Measurements from ENCODE around the gene MORN5.

MORN5 gene

GRCh38 chr9:122125158-122125508 lies 34.6 kb upstream of the MORN5 start:
- peak; percentile 80 for DNase-seq

- DNase-seq, result no peak
Measured at GRCh38 chr9:122125509-122126330, 34.0 kb upstream of the MORN5 start.

- no peak for DNase-seq
Measured at GRCh38 chr9:122126331-122127261, 33.1 kb upstream of the MORN5 start.

GRCh38 chr9:122127396-122127798 lies 32.3 kb upstream of the MORN5 start:
- DNase-seq, result no peak

GRCh38 chr9:122128007-122128968 lies 31.4 kb upstream of the MORN5 start:
- no peak for DNase-seq

GRCh38 chr9:122128969-122129343 lies 30.8 kb upstream of the MORN5 start:
- DNase-seq, result no peak

GRCh38 chr9:122129969-122130368 lies 29.7 kb upstream of the MORN5 start:
- no peak for DNase-seq

GRCh38 chr9:122130837-122131236 lies 28.9 kb upstream of the MORN5 start:
- no peak for DNase-seq

GRCh38 chr9:122131401-122132001 lies 28.2 kb upstream of the MORN5 start:
- no peak for DNase-seq

- no peak for DNase-seq
Measured at GRCh38 chr9:122132539-122132938, 27.2 kb upstream of the MORN5 start.

GRCh38 chr9:122133263-122133983 lies 26.3 kb upstream of the MORN5 start:
- DNase-seq, result no peak

- no peak for DNase-seq
Measured at GRCh38 chr9:122133984-122134535, 25.6 kb upstream of the MORN5 start.

- no peak for DNase-seq
Measured at GRCh38 chr9:122134822-122135528, 24.7 kb upstream of the MORN5 start.

- no peak for DNase-seq
Measured at GRCh38 chr9:122135529-122135859, 24.2 kb upstream of the MORN5 start.

GRCh38 chr9:122138560-122139268 lies 21.0 kb upstream of the MORN5 start:
- DNase-seq, result no peak

GRCh38 chr9:122140368-122141193 lies 19.1 kb upstream of the MORN5 start:
- no peak for DNase-seq

- no peak for DNase-seq
Measured at GRCh38 chr9:122141671-122142070, 18.0 kb upstream of the MORN5 start.

GRCh38 chr9:122143296-122143695 lies 16.4 kb upstream of the MORN5 start:
- no peak for DNase-seq

GRCh38 chr9:122143876-122144405 lies 15.8 kb upstream of the MORN5 start:
- no peak for DNase-seq

Measured in activated CD4-positive, CD25-positive, alpha-beta regulatory T cell treated with anti-CD3 and anti-CD28 coated beads, Interleukin-2, amount 50 U/mL, for 72 hours (primary cell).